ENCODE measurements around the gene ADGRB3. TPM values are rescaled to one million over a fixed set of nuclear protein-coding genes. Genes with fewer than 3 reads are reported as not detected.
"Not testable (repeated sequence)": the region's sequence is repeated elsewhere in the genome, so short reads cannot be mapped to it uniquely, and the experiment has no call there.

Gene ADGRB3
- total RNA-seq, 1 donor from 2014 or later: 3.3 TPM

- peak; percentile 6 for DNase-seq
These were observed 708.8 kb downstream of the ADGRB3 start for GRCh38 chr6:69343851-69344250.

GRCh38 chr6:69349771-69350170 lies 714.7 kb downstream of the ADGRB3 start:
- no peak for DNase-seq

- DNase-seq: no peak
These were observed 727.1 kb downstream of the ADGRB3 start for GRCh38 chr6:69362209-69362608.

GRCh38 chr6:69366831-69367230 lies 731.7 kb downstream of the ADGRB3 start:
- no peak for DNase-seq

GRCh38 chr6:69368613-69369012 lies 733.5 kb downstream of the ADGRB3 start:
- DNase-seq: no peak

- no peak for DNase-seq
These were observed 735.7 kb downstream of the ADGRB3 start for GRCh38 chr6:69370763-69371162.

- DNase-seq: no peak
These were observed 743.2 kb downstream of the ADGRB3 start for GRCh38 chr6:69378326-69378725.

GRCh38 chr6:69379518-69379917 lies 744.4 kb downstream of the ADGRB3 start:
- DNase-seq: no peak

GRCh38 chr6:69383627-69384026 lies 748.5 kb downstream of the ADGRB3 start:
- no peak for DNase-seq

- DNase-seq: no peak
These were observed 751.3 kb downstream of the ADGRB3 start for GRCh38 chr6:69386426-69386825.

- DNase-seq: no peak
These were observed 755.0 kb downstream of the ADGRB3 start for GRCh38 chr6:69390125-69390524.

- DNase-seq: no peak
These were observed 756.0 kb downstream of the ADGRB3 start for GRCh38 chr6:69391106-69391505.

- DNase-seq: no peak
These were observed 757.7 kb downstream of the ADGRB3 start for GRCh38 chr6:69392745-69393144.

GRCh38 chr6:69398311-69398710 lies 763.2 kb downstream of the ADGRB3 start:
- DNase-seq: no peak

- no peak for DNase-seq
These were observed 763.6 kb downstream of the ADGRB3 start for GRCh38 chr6:69398729-69399128.

GRCh38 chr6:69408886-69409285 lies 773.8 kb downstream of the ADGRB3 start:
- no peak for DNase-seq

- peak; percentile 48 for DNase-seq
These were observed 781.7 kb downstream of the ADGRB3 start for GRCh38 chr6:69416776-69417175.

- DNase-seq: no peak
These were observed 786.2 kb downstream of the ADGRB3 start for GRCh38 chr6:69421269-69421668.

- no peak for DNase-seq
These were observed 786.9 kb downstream of the ADGRB3 start for GRCh38 chr6:69422020-69422419.

GRCh38 chr6:69422475-69422874 lies 787.4 kb downstream of the ADGRB3 start:
- no peak for DNase-seq

GRCh38 chr6:69423785-69424184 lies 788.7 kb downstream of the ADGRB3 start:
- DNase-seq: no peak

- no peak for DNase-seq
These were observed 789.5 kb downstream of the ADGRB3 start for GRCh38 chr6:69424581-69424980.

GRCh38 chr6:69427882-69428281 lies 792.8 kb downstream of the ADGRB3 start:
- DNase-seq: no peak

- DNase-seq: not testable (repeated sequence)
These were observed 797.1 kb downstream of the ADGRB3 start for GRCh38 chr6:69432168-69432567.

GRCh38 chr6:69433116-69433515 lies 798.0 kb downstream of the ADGRB3 start:
- not testable (repeated sequence) for DNase-seq

All from skin of body (tissue), 2 donors.